Bronchial epithelial cell (primary cell): Measurements from ENCODE around the gene WDR6. TPM values are rescaled to one million over a fixed set of nuclear protein-coding genes. Genes with fewer than 3 reads are reported as not detected.

Experiments
- DNase-seq: peaks from one replicate; pipeline ENCODE4 v3.0.0-alpha.2; 2010; ENCODE audit warnings: low read depth
- FAIRE-seq: peaks from 2 replicates; lab custom pipeline; 2011; peaks lifted over from hg19 to GRCh38; lab: Jason Lieb, UNC
- H3K27me3 ChIP-seq: 2 replicates; pipeline ENCODE4 v1.5.1; 2011; ENCODE audit warnings: low read length; ENCODE audit not compliant: control insufficient read depth, insufficient read depth
- H3K36me3 ChIP-seq: 2 replicates; pipeline ENCODE4 v1.5.1; 2011; ENCODE audit warnings: low read length; ENCODE audit not compliant: control insufficient read depth, insufficient read depth
- H3K4me3 ChIP-seq: 2 replicates; pipeline ENCODE4 v1.5.1; 2011; ENCODE audit warnings: mild to moderate bottlenecking, low read depth, low read length, control low read depth
- CTCF ChIP-seq: IDR thresholded peaks from 2 replicates; pipeline ENCODE4 v1.5.1; 2011; ENCODE audit warnings: mild to moderate bottlenecking, moderate library complexity, low read length, control low read depth, inconsistent platforms; ENCODE audit not compliant: insufficient read depth, severe bottlenecking
- total RNA-seq: library from RNA; depleted of rRNA; stranded (reverse); fragments of >200 nt; gene quantifications from 2 replicates; pipeline ENCODE4 v1.2.1, GENCODE V29; 2014

WDR6 gene, protein sequence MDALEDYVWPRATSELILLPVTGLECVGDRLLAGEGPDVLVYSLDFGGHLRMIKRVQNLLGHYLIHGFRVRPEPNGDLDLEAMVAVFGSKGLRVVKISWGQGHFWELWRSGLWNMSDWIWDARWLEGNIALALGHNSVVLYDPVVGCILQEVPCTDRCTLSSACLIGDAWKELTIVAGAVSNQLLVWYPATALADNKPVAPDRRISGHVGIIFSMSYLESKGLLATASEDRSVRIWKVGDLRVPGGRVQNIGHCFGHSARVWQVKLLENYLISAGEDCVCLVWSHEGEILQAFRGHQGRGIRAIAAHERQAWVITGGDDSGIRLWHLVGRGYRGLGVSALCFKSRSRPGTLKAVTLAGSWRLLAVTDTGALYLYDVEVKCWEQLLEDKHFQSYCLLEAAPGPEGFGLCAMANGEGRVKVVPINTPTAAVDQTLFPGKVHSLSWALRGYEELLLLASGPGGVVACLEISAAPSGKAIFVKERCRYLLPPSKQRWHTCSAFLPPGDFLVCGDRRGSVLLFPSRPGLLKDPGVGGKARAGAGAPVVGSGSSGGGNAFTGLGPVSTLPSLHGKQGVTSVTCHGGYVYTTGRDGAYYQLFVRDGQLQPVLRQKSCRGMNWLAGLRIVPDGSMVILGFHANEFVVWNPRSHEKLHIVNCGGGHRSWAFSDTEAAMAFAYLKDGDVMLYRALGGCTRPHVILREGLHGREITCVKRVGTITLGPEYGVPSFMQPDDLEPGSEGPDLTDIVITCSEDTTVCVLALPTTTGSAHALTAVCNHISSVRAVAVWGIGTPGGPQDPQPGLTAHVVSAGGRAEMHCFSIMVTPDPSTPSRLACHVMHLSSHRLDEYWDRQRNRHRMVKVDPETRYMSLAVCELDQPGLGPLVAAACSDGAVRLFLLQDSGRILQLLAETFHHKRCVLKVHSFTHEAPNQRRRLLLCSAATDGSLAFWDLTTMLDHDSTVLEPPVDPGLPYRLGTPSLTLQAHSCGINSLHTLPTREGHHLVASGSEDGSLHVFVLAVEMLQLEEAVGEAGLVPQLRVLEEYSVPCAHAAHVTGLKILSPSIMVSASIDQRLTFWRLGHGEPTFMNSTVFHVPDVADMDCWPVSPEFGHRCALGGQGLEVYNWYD
- total RNA-seq: 31.5 and 61.1 TPM in 2 replicates

DNA sequence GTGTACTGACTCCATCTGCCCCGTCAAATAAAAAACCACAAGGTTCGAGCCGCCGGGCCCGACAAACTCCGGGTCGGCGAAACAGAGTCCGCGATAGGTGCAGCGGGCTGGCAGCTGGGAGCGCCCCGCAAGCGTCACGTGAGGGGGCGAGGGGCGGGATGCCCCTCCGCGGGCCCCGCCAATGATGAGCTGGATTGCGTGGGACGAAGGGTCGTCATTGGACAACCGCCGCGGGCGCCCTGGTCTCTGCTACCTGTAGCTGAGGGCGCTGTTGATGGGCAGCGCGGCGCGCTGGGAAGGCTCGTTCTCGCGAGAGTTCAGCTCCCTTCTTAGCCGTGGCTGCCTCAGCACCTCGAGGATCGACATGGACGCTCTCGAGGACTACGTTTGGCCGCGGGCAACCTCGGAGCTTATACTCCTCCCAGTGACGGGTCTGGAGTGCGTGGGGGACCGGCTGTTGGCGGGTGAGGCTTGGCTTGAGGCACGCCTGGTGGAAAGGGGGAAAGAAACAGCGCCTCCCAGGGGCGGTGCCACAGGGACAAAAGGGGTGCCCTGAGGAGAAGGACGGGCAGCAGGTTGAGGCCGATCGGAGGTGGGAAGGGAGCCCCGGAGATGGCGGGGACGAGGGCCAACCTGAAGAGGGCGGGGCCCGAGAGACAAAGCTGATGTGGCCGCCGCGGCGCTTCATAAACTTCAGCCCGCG, at the start of gene WDR6:
Gene WDR6, plus strand, starts transcription at position 324 of the 703 bp plus-strand sequence. Its CDS starts 41 bp downstream, at position 365.
- Histone ChIP-seq H3K27me3 (no peaks in the 10 kb centered on the region), H3K36me3 (peaks cover 5% of the 10 kb centered on the region), H3K4me3 (peak within 1 kb of the TSS; percentile 83)
- DNase-seq (peak; percentile 93), FAIRE-seq (no peak)
- peak; percentile 53 for TF ChIP-seq CTCF

GRCh38 chr3:48960841-48961413, 46.3 kb upstream of the WDR6 start:
- Histone ChIP-seq H3K36me3 (peaks cover 12% of the 10 kb centered on the region), H3K27me3 (no peaks in the 10 kb centered on the region), H3K4me3 (no peak overlapping the region)
- DNase-seq: no peak
- no peak for TF ChIP-seq CTCF
- FAIRE-seq: no peak

DNA sequence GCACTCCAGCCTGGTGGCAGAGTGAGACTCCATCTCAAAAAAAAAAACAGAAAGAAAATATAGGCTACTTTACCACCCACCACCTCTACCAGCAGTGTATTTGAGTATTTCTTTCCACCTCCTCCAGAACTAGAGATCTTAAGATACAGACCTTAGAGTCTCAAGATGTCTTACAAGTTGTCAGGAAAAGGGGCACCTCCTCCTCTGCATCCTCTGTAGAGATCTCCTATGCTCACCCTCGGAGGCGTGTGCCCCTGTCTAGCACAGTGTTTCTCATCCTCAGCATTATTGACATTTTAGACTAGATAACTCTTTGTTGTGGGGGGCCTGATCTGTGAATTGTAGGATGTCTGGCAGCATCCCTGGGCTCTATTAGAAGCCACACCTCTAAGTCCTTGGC, 44.9 kb upstream of the WDR6 start:
- DNase-seq (no peak), FAIRE-seq (no peak)
- Histone ChIP-seq H3K27me3 (no peaks in the 10 kb centered on the region), H3K36me3 (peaks cover 9% of the 10 kb centered on the region), H3K4me3 (no peak overlapping the region)
- TF ChIP-seq CTCF: no peak

- no peak for FAIRE-seq
- Histone ChIP-seq H3K36me3 (peaks cover 7% of the 10 kb centered on the region), H3K27me3 (no peaks in the 10 kb centered on the region), H3K4me3 (no peak overlapping the region)
- DNase-seq: no peak
- no peak for TF ChIP-seq CTCF
Observed at GRCh38 chr3:48962939-48963338, 44.3 kb upstream of the WDR6 start.

GRCh38 chr3:48963591-48963990, 43.6 kb upstream of the WDR6 start:
- FAIRE-seq (no peak), DNase-seq (no peak)
- peaks cover 8% of the 10 kb centered on the region for H3K36me3 ChIP-seq
- H3K4me3 ChIP-seq: no peak overlapping the region
- no peaks in the 10 kb centered on the region for H3K27me3 ChIP-seq
- no peak for TF ChIP-seq CTCF
